HG03575 (cell line): Measurements from ENCODE around the gene PDE4D.

Experiments
- ATAC-seq: cut with Tn5 transposase; IDR thresholded peaks from one replicate; pipeline ENCODE4 v1.9.1; 2021; ENCODE audit not compliant: unreplicated experiment, insufficient number of reproducible peaks, low FRiP score; ENCODE audit errors: extremely low read depth

The PDE4D gene

GRCh38 chr5:59724482-59725391, 168.8 kb downstream of the PDE4D start:
- ATAC-seq = no peak

- ATAC-seq = no peak
These were observed 170.7 kb downstream of the PDE4D start for GRCh38 chr5:59722874-59723273.

GRCh38 chr5:59721741-59722140, 171.8 kb downstream of the PDE4D start:
- ATAC-seq = no peak

- ATAC-seq = no peak
These were observed 173.5 kb downstream of the PDE4D start for GRCh38 chr5:59720063-59720462.

GRCh38 chr5:59716966-59717500, 176.5 kb downstream of the PDE4D start:
- no peak for ATAC-seq

GRCh38 chr5:59716029-59716428, 177.5 kb downstream of the PDE4D start:
- ATAC-seq = no peak

GRCh38 chr5:59715228-59715627, 178.3 kb downstream of the PDE4D start:
- no peak for ATAC-seq

- no peak for ATAC-seq
These were observed 180.1 kb downstream of the PDE4D start for GRCh38 chr5:59713498-59713844.

GRCh38 chr5:59712836-59713497, 180.6 kb downstream of the PDE4D start:
- no peak for ATAC-seq

- ATAC-seq = no peak
These were observed 182.2 kb downstream of the PDE4D start for GRCh38 chr5:59711310-59711709.

- ATAC-seq = no peak
These were observed 183.7 kb downstream of the PDE4D start for GRCh38 chr5:59709846-59710245.

GRCh38 chr5:59709346-59709821, 184.1 kb downstream of the PDE4D start:
- no peak for ATAC-seq

- ATAC-seq = no peak
These were observed 188.6 kb downstream of the PDE4D start for GRCh38 chr5:59704936-59705335.

- no peak for ATAC-seq
These were observed 189.7 kb downstream of the PDE4D start for GRCh38 chr5:59703789-59704188.

- no peak for ATAC-seq
These were observed 195.0 kb downstream of the PDE4D start for GRCh38 chr5:59698207-59699178.

GRCh38 chr5:59694411-59694810, 199.1 kb downstream of the PDE4D start:
- ATAC-seq = no peak

GRCh38 chr5:59693492-59694309, 199.8 kb downstream of the PDE4D start:
- ATAC-seq = no peak

GRCh38 chr5:59685793-59686192, 207.7 kb downstream of the PDE4D start:
- no peak for ATAC-seq
